ENCODE measurements around the gene UCP2. TPM values are rescaled to one million over a fixed set of nuclear protein-coding genes. Genes with fewer than 3 reads are reported as not detected.

Gene UCP2
- total and polyA plus RNA-seq, 2 experiments from 2014 or later, result 60.1 to 76.9 TPM

DNA sequence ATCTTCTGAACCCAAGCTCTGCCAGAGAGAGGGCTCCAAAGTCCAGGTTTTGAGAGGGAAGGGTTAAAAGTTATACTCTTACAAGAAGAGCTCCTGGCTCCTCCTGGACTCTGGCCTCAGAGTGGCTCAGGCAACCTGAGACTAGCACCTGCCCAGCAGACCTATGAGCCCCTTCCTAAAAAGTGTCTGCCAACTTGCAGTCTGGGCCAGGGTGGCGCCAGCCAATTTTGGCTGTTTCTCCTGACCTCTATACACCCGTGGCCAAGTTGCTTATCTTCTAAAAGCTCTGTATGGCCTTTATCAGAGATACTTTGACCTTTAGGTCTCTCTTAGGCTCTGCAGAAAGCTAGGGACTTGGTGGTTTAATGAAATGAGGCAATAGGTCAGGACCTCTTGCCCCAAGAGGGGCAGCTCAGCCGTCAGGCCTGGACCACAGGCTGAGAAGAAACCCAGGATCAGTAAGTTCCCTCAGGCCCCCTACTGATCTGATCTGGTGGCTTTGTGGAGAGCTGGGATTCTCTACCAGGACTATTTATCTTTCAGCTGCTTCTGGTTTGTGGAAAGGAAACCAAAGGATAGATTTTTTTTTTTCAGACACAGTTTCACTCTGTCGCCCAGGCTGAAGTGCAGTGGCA is 36.6 kb upstream of the UCP2 start:
- peaks cover 7% of the 10 kb centered on the region for H3K4me1 Mint-ChIP-seq
- H3K9me3 Mint-ChIP-seq, result no peaks in the 10 kb centered on the region
- TF ChIP-seq EZH2 (IDR thresholded peaks at IDR 0.05; ENCODE audit: low read depth, unreplicated experiment) (no peak), NANOG (IDR thresholded peaks at IDR 0.05; ENCODE audit: borderline replicate concordance) (no peak), POLR2AphosphoS5 (IDR thresholded peaks at IDR 0.05; ENCODE audit: low read depth) (no peak), ZNF462 (CRISPR knock-in tag; IDR thresholded peaks at IDR 0.05) (no peak), EZH2phosphoT487 (IDR thresholded peaks at IDR 0.05; ENCODE audit: unreplicated experiment) (no peak), CREB1 (CRISPR knock-in tag; IDR thresholded peaks at IDR 0.05; ENCODE audit: low read depth) (no peak), ZNF114 (CRISPR knock-in tag; IDR thresholded peaks at IDR 0.05) (no peak), STAT1 (IDR thresholded peaks at IDR 0.05; ENCODE audit: unreplicated experiment) (no peak), JUNB (IDR thresholded peaks at IDR 0.05; ENCODE audit: unreplicated experiment) (no peak), ZNF331 (CRISPR knock-in tag; IDR thresholded peaks at IDR 0.05; ENCODE audit: low read depth) (no peak)
- TF ChIP-seq, protein P1, sequence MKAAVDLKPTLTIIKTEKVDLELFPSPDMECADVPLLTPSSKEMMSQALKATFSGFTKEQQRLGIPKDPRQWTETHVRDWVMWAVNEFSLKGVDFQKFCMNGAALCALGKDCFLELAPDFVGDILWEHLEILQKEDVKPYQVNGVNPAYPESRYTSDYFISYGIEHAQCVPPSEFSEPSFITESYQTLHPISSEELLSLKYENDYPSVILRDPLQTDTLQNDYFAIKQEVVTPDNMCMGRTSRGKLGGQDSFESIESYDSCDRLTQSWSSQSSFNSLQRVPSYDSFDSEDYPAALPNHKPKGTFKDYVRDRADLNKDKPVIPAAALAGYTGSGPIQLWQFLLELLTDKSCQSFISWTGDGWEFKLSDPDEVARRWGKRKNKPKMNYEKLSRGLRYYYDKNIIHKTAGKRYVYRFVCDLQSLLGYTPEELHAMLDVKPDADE (IDR thresholded peaks at IDR 0.05), result no peak
- TF ChIP-seq, protein P2, sequence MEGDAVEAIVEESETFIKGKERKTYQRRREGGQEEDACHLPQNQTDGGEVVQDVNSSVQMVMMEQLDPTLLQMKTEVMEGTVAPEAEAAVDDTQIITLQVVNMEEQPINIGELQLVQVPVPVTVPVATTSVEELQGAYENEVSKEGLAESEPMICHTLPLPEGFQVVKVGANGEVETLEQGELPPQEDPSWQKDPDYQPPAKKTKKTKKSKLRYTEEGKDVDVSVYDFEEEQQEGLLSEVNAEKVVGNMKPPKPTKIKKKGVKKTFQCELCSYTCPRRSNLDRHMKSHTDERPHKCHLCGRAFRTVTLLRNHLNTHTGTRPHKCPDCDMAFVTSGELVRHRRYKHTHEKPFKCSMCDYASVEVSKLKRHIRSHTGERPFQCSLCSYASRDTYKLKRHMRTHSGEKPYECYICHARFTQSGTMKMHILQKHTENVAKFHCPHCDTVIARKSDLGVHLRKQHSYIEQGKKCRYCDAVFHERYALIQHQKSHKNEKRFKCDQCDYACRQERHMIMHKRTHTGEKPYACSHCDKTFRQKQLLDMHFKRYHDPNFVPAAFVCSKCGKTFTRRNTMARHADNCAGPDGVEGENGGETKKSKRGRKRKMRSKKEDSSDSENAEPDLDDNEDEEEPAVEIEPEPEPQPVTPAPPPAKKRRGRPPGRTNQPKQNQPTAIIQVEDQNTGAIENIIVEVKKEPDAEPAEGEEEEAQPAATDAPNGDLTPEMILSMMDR (conservative IDR thresholded peaks at IDR 0.05; ENCODE audit: low read depth in 2 of 2), result no peak
- TF ChIP-seq, protein P3, sequence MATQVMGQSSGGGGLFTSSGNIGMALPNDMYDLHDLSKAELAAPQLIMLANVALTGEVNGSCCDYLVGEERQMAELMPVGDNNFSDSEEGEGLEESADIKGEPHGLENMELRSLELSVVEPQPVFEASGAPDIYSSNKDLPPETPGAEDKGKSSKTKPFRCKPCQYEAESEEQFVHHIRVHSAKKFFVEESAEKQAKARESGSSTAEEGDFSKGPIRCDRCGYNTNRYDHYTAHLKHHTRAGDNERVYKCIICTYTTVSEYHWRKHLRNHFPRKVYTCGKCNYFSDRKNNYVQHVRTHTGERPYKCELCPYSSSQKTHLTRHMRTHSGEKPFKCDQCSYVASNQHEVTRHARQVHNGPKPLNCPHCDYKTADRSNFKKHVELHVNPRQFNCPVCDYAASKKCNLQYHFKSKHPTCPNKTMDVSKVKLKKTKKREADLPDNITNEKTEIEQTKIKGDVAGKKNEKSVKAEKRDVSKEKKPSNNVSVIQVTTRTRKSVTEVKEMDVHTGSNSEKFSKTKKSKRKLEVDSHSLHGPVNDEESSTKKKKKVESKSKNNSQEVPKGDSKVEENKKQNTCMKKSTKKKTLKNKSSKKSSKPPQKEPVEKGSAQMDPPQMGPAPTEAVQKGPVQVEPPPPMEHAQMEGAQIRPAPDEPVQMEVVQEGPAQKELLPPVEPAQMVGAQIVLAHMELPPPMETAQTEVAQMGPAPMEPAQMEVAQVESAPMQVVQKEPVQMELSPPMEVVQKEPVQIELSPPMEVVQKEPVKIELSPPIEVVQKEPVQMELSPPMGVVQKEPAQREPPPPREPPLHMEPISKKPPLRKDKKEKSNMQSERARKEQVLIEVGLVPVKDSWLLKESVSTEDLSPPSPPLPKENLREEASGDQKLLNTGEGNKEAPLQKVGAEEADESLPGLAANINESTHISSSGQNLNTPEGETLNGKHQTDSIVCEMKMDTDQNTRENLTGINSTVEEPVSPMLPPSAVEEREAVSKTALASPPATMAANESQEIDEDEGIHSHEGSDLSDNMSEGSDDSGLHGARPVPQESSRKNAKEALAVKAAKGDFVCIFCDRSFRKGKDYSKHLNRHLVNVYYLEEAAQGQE (IDR thresholded peaks at IDR 0.05; ENCODE audit: unreplicated experiment), result no peak
- H3K9me2 ChIP-seq (ENCODE audit: insufficient read depth), result no peaks in the 10 kb centered on the region; the same call in 1 of the 2 replicates
- no peaks in the 10 kb centered on the region for H3K79me2 ChIP-seq (replicated peaks; ENCODE audit: insufficient read depth)
- H2AFZ ChIP-seq, result no peak overlapping the region
- DNase-seq (ENCODE audit: low spot score) (no peak), ATAC-seq (no peak)
- no peaks in the 10 kb centered on the region for H3K27me3 ChIP-seq (ENCODE audit: insufficient read depth)
- no peaks in the 10 kb centered on the region for H3K36me3 ChIP-seq (ENCODE audit: insufficient read depth)
- H3K27ac Mint-ChIP-seq, result no peak overlapping the region
- H3K4me3 ChIP-seq, result no peak overlapping the region
- peaks cover 13% of the 10 kb centered on the region for H3K36me3 Mint-ChIP-seq (ENCODE audit: low read depth)
- no peak overlapping the region for H3K27ac ChIP-seq (ENCODE audit: low read depth)
- no peaks in the 10 kb centered on the region for H4K20me1 ChIP-seq (replicated peaks; ENCODE audit: insufficient read depth)
- no peak overlapping the region for H3K4me3 Mint-ChIP-seq
- H3F3A ChIP-seq (replicated peaks; ENCODE audit: low read depth), result no peaks in the 10 kb centered on the region
- peaks cover 3% of the 10 kb centered on the region for H3K27me3 Mint-ChIP-seq (ENCODE audit: insufficient read depth, low read depth, poor library complexity)
- no peak overlapping the region for H3K4me2 ChIP-seq
- H3K4me1 ChIP-seq (ENCODE audit: insufficient read depth), result no peaks in the 10 kb centered on the region

Data from GM23338 (cell line).